Gastroesophageal sphincter (tissue), 4 donors: ENCODE results near the gene BLOC1S3. TPM values are rescaled to one million over a fixed set of nuclear protein-coding genes. Genes with fewer than 3 reads are reported as not detected.
A peak's percentile ranks its signal among the peaks of the same experiment; 100 is the strongest.

ENCODE experiments used
- ATAC-seq: fragments of 150-250 bp; one replicate; pipeline ENCODE4 v1.9.1; 2016; ENCODE audit warnings: mild to moderate bottlenecking, moderate library complexity
- H3K27ac ChIP-seq, 4 donors: fragments of 200-600 bp; sonication (generic) in 3 of 4; 1 replicate in 3 of 4; 2 replicates in 1 of 4; pipeline ENCODE4 v1.5.1; 2016 to 2019
- H3K27me3 ChIP-seq: fragments of 200-600 bp; sonication (generic); one replicate; pipeline ENCODE4 v1.5.1; 2019
- H3K36me3 ChIP-seq, 2 donors: fragments of 200-600 bp; sonication (generic); one replicate each; pipeline ENCODE4 v1.5.1; 2019; ENCODE audit warnings: control low read depth in 1 of 2
- H3K4me1 ChIP-seq, 3 donors: fragments of 200-600 bp; sonication (generic); 1 replicate in 2 of 3; 2 replicates in 1 of 3; pipeline ENCODE4 v1.5.1; 2016 to 2019; ENCODE audit warnings: control low read depth in 2 of 3
- H3K4me3 ChIP-seq, 2 donors: fragments of 200-600 bp; sonication (generic); one replicate each; pipeline ENCODE4 v1.5.1; 2019; ENCODE audit warnings: mild to moderate bottlenecking in 1 of 2, moderate library complexity in 1 of 2
- H3K9me3 ChIP-seq, 3 donors: fragments of 200-600 bp; sonication (generic); one replicate each; pipeline ENCODE4 v1.5.1; 2017 to 2019; ENCODE audit warnings: control low read depth in 2 of 3
- EP300 ChIP-seq: sonication (generic); formaldehyde crosslinking; IDR thresholded peaks from one replicate; pipeline ENCODE4 v1.6.1; 2017; ENCODE audit warnings: antibody characterized with exemption, mild to moderate bottlenecking
- POLR2A ChIP-seq, 2 donors: fragments of 450-650 bp; IDR thresholded peaks; one replicate each; pipeline ENCODE4 v1.6.1; 2017; ENCODE audit warnings: antibody characterized with exemption in 2 of 2, mild to moderate bottlenecking in 2 of 2, moderate library complexity in 1 of 2
- POLR2AphosphoS5 ChIP-seq: sonication (generic); formaldehyde crosslinking; IDR thresholded peaks from one replicate; pipeline ENCODE4 v1.6.1; 2017; ENCODE audit warnings: antibody characterized with exemption
- WGBS, 2 donors: methylation state at CpG; one replicate each; pipeline ENCODE4 v1.1.5; 2018; ENCODE audit warnings: low coverage in 1 of 2; 5-methylcytosine and 5-hydroxymethylcytosine counted together
- total RNA-seq, 4 donors: library from RNA; depleted of rRNA; stranded (reverse); fragments of >200 nt; gene quantifications; one replicate each; pipeline ENCODE4 v1.1.0, GENCODE V29; 2016
- TF ChIP-seq, protein P1 (sequence below), 4 experiments: fragments of 200-600 bp in 2 of 4; fragments of 450-650 bp in 2 of 4; sonication (generic) in 1 of 4; IDR thresholded peaks; one replicate each; pipeline ENCODE4 v1.5.1; 2017 to 2019; ENCODE audit warnings: antibody characterized with exemption in 4 of 4, mild to moderate bottlenecking in 2 of 4, moderate library complexity in 2 of 4

BLOC1S3 gene
- total RNA-seq, 4 donors from 2014 or later, result 5.0 to 17.0 (median 7.8) TPM

DNA sequence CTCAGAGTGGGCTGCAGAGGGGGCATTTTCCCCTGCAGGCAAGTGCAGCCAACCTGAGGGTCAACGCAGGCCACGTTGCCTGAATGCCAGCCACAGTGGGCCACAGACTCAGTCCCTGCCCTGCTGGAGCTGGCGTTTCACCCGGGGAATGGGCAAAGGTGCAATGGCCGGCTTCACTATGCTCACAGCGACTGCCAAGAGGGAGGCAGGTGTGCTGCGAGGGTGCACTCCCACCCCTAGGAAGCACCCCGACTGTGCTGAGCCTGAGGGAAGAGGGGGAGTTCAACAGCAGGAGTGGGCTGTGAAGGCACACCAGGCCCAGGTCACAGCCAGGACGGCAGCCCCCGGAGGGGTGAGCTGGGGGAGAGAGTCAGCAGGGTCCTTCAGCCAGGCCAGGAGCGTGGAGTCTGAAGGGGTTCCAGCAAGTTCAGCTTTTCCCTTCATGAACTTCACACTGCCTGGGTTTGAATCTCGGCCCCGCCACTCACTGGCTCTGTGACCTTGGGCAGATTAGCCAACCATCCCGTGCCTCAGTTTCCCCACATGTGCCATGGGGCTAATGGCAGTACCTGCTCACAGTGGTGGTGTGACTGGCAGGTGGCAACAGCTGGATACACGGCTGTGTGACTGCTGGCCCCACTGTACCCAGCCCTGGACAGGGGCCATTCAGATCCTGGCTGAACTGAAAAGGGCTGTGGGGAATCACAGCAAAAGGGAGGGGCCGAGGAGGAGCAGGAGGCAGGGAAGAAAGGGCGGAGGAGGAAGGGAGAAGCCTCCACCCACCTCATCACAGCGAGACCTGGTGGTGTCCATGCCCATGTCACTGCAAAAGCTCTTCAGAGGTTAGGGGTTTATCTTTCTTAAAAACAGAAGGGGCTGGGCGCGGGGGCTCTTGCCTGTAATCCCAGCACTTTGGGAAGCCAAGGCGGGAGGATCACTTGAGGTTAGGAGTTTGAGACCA, 8.2 kb upstream of the BLOC1S3 start:
- TF ChIP-seq POLR2A (IDR thresholded peaks at IDR 0.05) (no peak), EP300 (no peak)
- no peak for ATAC-seq
- peaks cover 0 to 7% of the 10 kb centered on the region in 2 donors for H3K36me3 ChIP-seq
- no peaks in the 10 kb centered on the region for H3K27me3 ChIP-seq
- WGBS, 2 donors, result 70 to 85% methylated on average over 5 of the region's 21 CpGs
- H3K9me3 ChIP-seq, result no peaks in the 10 kb centered on the region
- no peak overlapping the region for H3K4me3 ChIP-seq
- H3K4me1 ChIP-seq, result peaks cover 0 to 13% (median 0%) of the 10 kb centered on the region in 3 donors
- H3K27ac ChIP-seq, result no peak overlapping the region

DNA sequence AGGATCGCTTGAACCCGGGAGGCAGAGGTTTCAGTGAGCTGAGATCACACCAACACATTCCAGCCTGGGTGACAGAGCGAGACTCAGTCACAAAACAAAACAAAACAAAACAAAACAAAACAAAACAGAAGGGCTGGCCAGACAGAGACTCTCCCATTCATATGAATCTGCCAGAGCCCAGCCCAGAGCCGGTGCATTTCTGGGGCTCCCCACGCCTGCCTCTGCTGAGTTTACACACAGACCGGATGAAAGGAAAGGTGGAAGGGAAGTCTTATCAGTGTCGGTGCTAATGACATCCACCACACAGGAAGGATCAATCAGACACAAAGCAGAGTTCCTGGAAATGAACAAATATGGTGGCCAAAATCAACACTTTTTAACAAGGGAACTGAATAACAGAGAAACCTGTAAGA, 7.4 kb upstream of the BLOC1S3 start:
- Histone ChIP-seq H3K36me3 (peaks cover 0 to 7% of the 10 kb centered on the region in 2 donors), H3K4me3 (no peak overlapping the region), H3K9me3 (no peaks in the 10 kb centered on the region), H3K27me3 (no peaks in the 10 kb centered on the region), H3K4me1 (peaks cover 0 to 13% (median 0%) of the 10 kb centered on the region in 3 donors), H3K27ac (no peak overlapping the region)
- 35% methylated on average over 5 of the region's 7 CpGs; no CpG with 5 or more reads in 1 of the 2 donors for WGBS, 2 donors
- peak; percentile 47 for ATAC-seq
- TF ChIP-seq POLR2A (IDR thresholded peaks at IDR 0.05), result no peak
- TF ChIP-seq, protein P1, sequence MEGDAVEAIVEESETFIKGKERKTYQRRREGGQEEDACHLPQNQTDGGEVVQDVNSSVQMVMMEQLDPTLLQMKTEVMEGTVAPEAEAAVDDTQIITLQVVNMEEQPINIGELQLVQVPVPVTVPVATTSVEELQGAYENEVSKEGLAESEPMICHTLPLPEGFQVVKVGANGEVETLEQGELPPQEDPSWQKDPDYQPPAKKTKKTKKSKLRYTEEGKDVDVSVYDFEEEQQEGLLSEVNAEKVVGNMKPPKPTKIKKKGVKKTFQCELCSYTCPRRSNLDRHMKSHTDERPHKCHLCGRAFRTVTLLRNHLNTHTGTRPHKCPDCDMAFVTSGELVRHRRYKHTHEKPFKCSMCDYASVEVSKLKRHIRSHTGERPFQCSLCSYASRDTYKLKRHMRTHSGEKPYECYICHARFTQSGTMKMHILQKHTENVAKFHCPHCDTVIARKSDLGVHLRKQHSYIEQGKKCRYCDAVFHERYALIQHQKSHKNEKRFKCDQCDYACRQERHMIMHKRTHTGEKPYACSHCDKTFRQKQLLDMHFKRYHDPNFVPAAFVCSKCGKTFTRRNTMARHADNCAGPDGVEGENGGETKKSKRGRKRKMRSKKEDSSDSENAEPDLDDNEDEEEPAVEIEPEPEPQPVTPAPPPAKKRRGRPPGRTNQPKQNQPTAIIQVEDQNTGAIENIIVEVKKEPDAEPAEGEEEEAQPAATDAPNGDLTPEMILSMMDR (IDR thresholded peaks at IDR 0.05), result no peak
- no peak for TF ChIP-seq POLR2AphosphoS5
- TF ChIP-seq EP300, result no peak

GRCh38 chr19:45172173-45172572, 6.4 kb upstream of the BLOC1S3 start:
- peaks cover 0 to 19% (median 2%) of the 10 kb centered on the region in 3 donors for H3K4me1 ChIP-seq
- ATAC-seq, result no peak
- no peak for TF ChIP-seq EP300
- TF ChIP-seq POLR2A (IDR thresholded peaks at IDR 0.05), result no peak
- H3K27ac ChIP-seq, result peak overlapping the region in 1 of 4 donors; percentile 15
- no peaks in the 10 kb centered on the region for H3K27me3 ChIP-seq
- peaks cover 0 to 7% of the 10 kb centered on the region in 2 donors for H3K36me3 ChIP-seq
- WGBS, 2 donors, result 40% methylated on average over 1 of the region's 4 CpGs; no CpG with 5 or more reads in 1 of the 2 donors
- H3K4me3 ChIP-seq, result no peak overlapping the region
- H3K9me3 ChIP-seq, result no peaks in the 10 kb centered on the region

GRCh38 chr19:45172611-45173208, 5.9 kb upstream of the BLOC1S3 start:
- H3K9me3 ChIP-seq, result no peaks in the 10 kb centered on the region
- no peak for ATAC-seq
- TF ChIP-seq, protein P1 (IDR thresholded peaks at IDR 0.05), result no peak
- no peak for TF ChIP-seq POLR2A (IDR thresholded peaks at IDR 0.05)
- no peak for TF ChIP-seq EP300
- TF ChIP-seq POLR2AphosphoS5, result no peak
- H3K27ac ChIP-seq, result peak overlapping the region in 1 of 4 donors; percentile 15
- H3K4me1 ChIP-seq, result peaks cover 0 to 24% (median 5%) of the 10 kb centered on the region in 3 donors
- peaks cover 0 to 7% of the 10 kb centered on the region in 2 donors for H3K36me3 ChIP-seq
- H3K4me3 ChIP-seq, result no peak overlapping the region
- H3K27me3 ChIP-seq, result no peaks in the 10 kb centered on the region
- 100% methylated on average over 2 of the region's 18 CpGs; no CpG with 5 or more reads in 1 of the 2 donors for WGBS, 2 donors

GRCh38 chr19:45173816-45174215, 4.8 kb upstream of the BLOC1S3 start:
- Histone ChIP-seq H3K4me3 (no peak overlapping the region), H3K27ac (no peak overlapping the region), H3K36me3 (peaks cover 0 to 6% of the 10 kb centered on the region in 2 donors), H3K4me1 (peaks cover 0 to 25% (median 5%) of the 10 kb centered on the region in 3 donors), H3K27me3 (no peaks in the 10 kb centered on the region), H3K9me3 (no peaks in the 10 kb centered on the region)
- TF ChIP-seq POLR2A (IDR thresholded peaks at IDR 0.05) (no peak), EP300 (no peak), POLR2AphosphoS5 (no peak)
- TF ChIP-seq, protein P1 (IDR thresholded peaks at IDR 0.05), result no peak
- WGBS, 2 donors, result 73 to 77% methylated on average over 3 to 11 of the region's 12 CpGs
- no peak for ATAC-seq
